NCI-H748 (cell line): Measurements from ENCODE around the gene CACNA1C.

Experiments
- DNase-seq: peaks from one replicate; lab custom pipeline; 2025; ENCODE audit not compliant: unreplicated experiment; lab: John Stamatoyannopoulos, UW

CACNA1C gene

DNA sequence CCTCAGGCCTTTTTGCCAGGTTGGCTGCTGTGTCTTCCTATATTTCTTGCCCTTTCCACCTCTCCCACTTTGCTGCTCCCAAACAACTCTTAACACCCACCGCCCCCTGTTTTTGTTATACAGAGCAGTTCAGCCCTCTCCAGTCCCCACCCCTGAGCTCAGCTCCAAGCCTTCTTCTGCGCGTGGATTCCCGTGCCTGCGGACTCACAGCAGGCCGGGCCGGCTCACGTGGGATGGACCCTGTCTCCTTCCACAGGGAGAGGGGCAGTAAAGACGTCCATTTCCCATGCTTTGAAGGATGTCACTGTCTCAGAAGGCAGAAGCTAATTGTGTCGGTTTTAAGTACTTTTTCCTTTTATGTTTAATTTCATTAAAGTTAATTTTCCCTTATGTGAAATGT is 139.4 kb downstream of the CACNA1C start:
- DNase-seq, result no peak

- no peak for DNase-seq
These were observed 141.3 kb downstream of the CACNA1C start for GRCh38 chr12:2194060-2194459.

DNA sequence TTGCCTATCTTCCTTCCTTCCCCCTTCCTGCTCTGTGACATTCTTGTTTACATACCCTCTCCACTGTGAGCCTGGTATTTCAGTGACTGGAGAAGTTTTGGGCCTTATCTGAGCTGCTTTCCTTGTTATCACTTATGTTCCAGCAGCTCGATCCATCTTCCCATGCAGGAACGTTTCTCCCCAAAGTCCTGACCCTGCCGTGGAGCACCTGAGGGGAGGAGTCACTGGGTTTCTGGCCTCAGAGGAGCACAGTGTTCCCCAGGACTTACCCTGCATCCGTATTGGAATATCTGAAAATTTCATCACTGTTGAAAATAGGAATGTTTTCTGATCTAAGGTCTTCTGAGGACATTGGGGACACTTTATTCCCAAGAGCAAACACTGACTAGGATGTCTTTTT is 141.8 kb downstream of the CACNA1C start:
- DNase-seq, result no peak

- DNase-seq, result no peak
These were observed 142.3 kb downstream of the CACNA1C start for GRCh38 chr12:2195085-2195484.

- no peak for DNase-seq
These were observed 145.3 kb downstream of the CACNA1C start for GRCh38 chr12:2198005-2198501.

DNA sequence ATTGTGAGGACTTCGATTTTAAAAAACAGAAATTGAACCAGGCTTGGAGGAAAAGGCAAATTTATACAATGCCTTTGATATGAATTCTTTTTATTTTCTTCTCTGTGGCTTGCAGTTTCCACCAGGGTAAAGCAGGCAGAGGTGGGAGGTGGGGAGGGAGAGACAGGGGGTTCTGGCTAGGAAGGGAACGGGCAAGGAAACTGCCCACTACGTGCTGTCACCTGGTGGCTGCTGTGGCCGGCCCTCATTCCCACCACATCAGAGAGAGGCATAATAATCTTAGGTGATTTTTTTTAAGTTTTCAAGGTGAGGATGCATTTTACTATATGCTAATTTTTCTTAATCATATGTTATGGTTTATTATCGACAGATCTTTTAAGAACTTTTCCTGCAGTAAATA is 145.8 kb downstream of the CACNA1C start:
- DNase-seq, result no peak

DNA sequence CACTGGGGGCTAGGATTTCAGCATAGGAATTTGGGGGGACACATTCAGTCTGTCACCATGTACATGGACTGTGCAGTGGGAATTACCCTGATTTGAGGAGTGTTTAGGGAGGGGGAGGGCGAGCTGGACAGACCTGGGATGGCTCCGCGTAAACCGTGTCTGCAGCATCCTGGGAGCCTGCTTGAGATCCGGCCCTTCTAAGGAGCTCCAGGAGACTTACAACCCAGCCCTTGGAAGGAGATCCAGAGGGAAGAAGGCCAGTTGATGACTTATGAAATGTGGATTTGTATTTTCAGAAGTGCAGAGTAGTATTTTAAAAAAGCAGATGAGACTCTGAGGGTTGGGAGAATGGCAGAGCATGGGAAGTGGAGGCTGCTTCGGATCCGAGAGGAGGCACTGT is 153.2 kb downstream of the CACNA1C start:
- no peak for DNase-seq

GRCh38 chr12:2208837-2209635 is 156.2 kb downstream of the CACNA1C start:
- no peak for DNase-seq

- DNase-seq, result no peak
These were observed 158.3 kb downstream of the CACNA1C start for GRCh38 chr12:2211119-2211518.

DNA sequence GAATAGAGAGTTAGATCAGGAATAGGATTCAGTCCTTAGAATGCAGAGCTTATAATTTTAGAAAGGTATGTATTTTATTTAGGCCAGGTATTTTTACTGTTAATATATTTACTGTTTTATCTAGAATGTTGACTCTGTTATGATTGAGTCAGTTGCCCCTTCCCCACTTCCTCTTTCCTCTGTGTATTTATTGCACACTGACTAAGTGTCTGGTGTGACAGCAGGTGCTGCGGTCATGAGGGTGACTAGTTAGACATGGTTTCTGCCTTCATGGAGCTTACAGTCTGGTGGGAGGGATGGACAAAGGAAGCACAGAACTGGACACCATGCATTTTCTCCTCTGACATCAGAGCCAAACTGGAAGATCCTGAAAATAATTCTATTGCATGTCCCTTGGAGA is 159.8 kb downstream of the CACNA1C start:
- DNase-seq, result no peak

DNA sequence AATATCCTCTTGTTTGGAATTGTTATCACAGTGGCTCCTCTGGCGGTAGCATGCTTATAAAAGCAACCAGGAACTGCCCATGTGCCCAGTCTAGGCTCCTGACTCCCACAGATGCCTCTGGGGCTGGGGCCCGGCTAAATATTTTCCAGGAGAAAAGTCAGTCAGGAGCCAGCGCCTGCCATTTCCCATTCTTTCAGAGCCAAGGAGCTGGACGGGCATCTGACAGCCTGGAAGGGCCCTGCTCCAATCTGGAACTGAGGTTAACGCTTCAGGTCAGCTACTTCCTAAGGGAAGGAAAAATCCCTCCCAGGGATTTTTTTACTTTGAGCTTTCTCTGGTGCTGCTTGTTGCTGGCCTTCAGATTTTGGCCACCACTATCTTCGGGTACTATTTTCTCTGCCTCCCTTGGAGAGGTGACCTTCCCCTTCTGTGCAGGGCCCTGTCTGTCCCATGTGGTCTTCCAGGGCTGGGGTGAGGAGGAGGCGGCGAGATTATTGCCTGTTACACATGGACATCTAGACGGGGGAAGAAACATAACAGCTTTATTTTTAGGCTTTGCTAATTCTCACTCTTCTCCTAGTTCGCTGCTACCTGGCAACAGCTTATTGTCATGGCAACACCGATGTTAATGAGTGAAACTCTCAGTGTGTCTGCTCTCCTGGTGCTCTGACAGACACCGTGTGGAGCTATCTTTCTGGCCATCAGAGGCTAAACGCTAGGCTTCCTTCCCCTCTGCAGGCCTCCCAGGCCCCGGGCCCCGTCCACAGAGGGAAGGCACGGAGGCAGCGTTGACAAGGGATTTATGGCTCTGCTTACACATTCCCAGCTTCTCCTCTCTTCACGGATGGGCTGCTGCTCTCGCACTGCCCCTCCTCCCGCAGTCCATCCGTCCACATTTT is 160.4 kb downstream of the CACNA1C start:
- peak; percentile 58 for DNase-seq

- no peak for DNase-seq
These were observed 161.6 kb downstream of the CACNA1C start for GRCh38 chr12:2214411-2214810.

GRCh38 chr12:2215709-2216560 is 163.1 kb downstream of the CACNA1C start:
- no peak for DNase-seq

DNA sequence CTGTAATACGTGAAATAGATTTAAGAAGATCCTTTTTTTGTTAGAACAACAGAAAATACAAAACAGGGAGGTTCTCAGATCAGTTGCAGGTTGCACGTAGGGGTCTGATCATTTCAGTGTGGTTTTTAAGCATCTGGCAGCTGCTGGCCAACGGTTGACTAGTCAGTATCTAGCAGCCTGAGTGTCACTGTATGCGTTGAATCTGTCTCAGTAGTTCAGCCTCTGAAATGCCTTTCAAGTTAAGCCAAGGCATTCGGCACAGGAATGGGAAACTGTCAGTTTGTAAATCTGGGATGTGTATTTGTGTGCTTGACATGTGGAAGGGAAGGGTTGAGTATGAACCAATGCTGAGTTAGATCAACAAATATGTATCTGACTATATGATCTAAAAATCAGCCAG is 165.9 kb downstream of the CACNA1C start:
- no peak for DNase-seq

- DNase-seq, result no peak
These were observed 168.3 kb downstream of the CACNA1C start for GRCh38 chr12:2221030-2221621.

DNA sequence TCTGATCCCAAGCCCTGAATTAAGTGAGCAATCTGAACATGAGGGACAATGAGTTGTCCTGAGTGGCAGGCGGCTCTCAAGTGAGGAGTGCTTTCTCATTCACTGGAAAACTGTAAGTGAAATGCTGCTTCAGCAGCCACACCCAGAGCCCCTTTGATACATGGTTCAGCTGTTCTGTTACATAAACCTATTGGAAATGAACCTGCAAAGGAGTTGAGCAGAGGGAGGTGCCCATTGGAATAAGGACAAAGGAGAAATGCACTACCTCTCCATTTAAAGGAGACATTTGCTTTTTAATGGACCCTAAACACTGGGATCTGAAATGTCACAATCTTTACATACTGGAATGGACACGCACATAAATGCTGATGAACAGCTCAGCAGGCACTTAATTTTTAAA is 169.9 kb downstream of the CACNA1C start:
- peak; percentile 1 for DNase-seq

GRCh38 chr12:2224961-2225360 is 172.2 kb downstream of the CACNA1C start:
- DNase-seq, result no peak

- no peak for DNase-seq
These were observed 172.9 kb downstream of the CACNA1C start for GRCh38 chr12:2225696-2226095.

DNA sequence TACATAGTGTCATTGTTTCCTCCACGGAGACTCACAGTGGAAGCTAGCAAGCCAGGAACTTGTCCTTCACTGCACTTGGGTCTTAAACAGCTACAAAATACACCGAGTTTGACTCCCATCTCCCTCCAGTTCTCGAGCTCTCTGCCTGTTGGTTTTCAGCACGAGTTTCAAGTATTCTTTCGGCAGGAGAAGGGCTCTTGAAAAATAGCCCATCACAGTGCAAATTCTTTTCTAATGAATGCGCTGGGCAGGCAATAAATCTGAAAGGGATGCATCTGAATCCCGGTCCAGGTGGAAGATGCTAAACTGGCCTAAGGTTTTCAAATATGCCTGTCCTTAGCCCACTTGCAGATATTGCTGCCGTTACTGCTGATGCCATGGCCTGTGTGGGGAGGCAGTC is 173.9 kb downstream of the CACNA1C start:
- DNase-seq, result no peak

DNA sequence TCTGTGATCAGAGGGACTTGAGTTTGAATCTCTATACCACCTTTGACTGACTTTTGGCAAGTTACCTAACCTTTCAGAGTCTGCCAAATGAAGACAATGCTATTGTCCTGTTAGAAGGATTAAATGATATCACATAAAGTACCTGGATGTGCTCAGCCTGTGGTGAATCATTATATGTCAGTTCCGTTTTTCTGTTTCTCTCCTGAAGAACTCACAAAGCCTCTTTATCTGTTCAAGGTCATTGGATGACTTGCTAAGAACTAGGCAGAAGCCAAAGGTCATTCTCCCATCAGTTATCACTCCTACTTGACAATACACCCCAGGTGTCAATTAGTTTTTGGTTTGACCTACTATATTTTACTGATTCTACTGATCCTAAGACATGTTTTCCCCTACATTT is 174.6 kb downstream of the CACNA1C start:
- no peak for DNase-seq

DNA sequence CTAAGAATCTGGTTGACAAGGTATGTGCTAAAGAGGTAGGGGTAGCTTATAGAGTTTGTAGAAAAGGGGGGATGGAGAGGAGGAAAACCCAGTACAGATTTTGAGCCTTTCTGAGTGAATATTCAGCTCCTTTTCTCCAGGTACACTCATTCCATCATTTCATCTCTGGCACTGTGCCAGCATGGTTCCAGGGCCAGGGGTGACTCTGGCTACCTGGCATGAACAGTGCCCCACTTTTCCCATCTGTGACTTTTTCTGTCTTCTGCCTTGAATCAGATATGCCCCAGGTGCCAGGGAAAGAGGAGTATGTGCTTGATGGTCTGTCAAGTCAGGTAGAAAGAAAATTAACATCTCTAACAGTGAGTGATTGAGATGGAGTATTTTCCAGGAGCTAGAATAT is 175.7 kb downstream of the CACNA1C start:
- DNase-seq, result no peak
